GM18508 (cell line): ENCODE results near the gene CHST15.

Experiments used
- ATAC-seq: cut with Tn5 transposase; IDR thresholded peaks from one replicate; pipeline ENCODE4 v1.9.1; 2021; ENCODE audit warnings: moderate number of reproducible peaks; ENCODE audit not compliant: insufficient read depth, unreplicated experiment

The CHST15 gene

GRCh38 chr10:124033887-124034218, 59.5 kb downstream of the CHST15 start:
- ATAC-seq: no peak

- ATAC-seq: no peak
Measured at GRCh38 chr10:124032971-124033886, 60.2 kb downstream of the CHST15 start.

- no peak for ATAC-seq
Measured at GRCh38 chr10:124032087-124032935, 61.1 kb downstream of the CHST15 start.

- no peak for ATAC-seq
Measured at GRCh38 chr10:124030492-124031110, 62.8 kb downstream of the CHST15 start.

GRCh38 chr10:124030061-124030460, 63.3 kb downstream of the CHST15 start:
- ATAC-seq: no peak

GRCh38 chr10:124029559-124029958, 63.8 kb downstream of the CHST15 start:
- ATAC-seq: no peak

- ATAC-seq: no peak
Measured at GRCh38 chr10:124028700-124029480, 64.5 kb downstream of the CHST15 start.

GRCh38 chr10:124027651-124028050, 65.7 kb downstream of the CHST15 start:
- ATAC-seq: no peak

- ATAC-seq: no peak
Measured at GRCh38 chr10:124027031-124027611, 66.3 kb downstream of the CHST15 start.

- no peak for ATAC-seq
Measured at GRCh38 chr10:124026589-124026939, 66.8 kb downstream of the CHST15 start.

- ATAC-seq: no peak
Measured at GRCh38 chr10:124025660-124026588, 67.5 kb downstream of the CHST15 start.

GRCh38 chr10:124025152-124025551, 68.2 kb downstream of the CHST15 start:
- no peak for ATAC-seq

GRCh38 chr10:124022066-124022465, 71.3 kb downstream of the CHST15 start:
- no peak for ATAC-seq

- ATAC-seq: no peak
Measured at GRCh38 chr10:124020981-124021815, 72.2 kb downstream of the CHST15 start.

- no peak for ATAC-seq
Measured at GRCh38 chr10:124019886-124020797, 73.3 kb downstream of the CHST15 start.

- no peak for ATAC-seq
Measured at GRCh38 chr10:124018886-124019525, 74.4 kb downstream of the CHST15 start.
